ENCODE measurements around the gene GMFB. TPM values are rescaled to one million over a fixed set of nuclear protein-coding genes. Genes with fewer than 3 reads are reported as not detected.
"Not testable (repeated sequence)": the region's sequence is repeated elsewhere in the genome, so short reads cannot be mapped to it uniquely, and the experiment has no call there.

Gene GMFB
- total RNA-seq, 1 donor from 2014 or later, result 136 TPM

GRCh38 chr14:54440873-54441868 is 47.6 kb downstream of the GMFB start, which contains the start of gene CNIH1:
CNIH1 (minus strand) TSS chr14:54441374; CDS start chr14:54441327, 47 bp downstream.
- ATAC-seq (peak; percentile 99), DNase-seq (ENCODE audit: low spot score) (peak; percentile 95)
- intact Hi-C loops (cut with DNase I), result no loop called here

- intact Hi-C loops (cut with DNase I), result no loop called here
- no peak for ATAC-seq
- no peak for DNase-seq (ENCODE audit: low spot score)
These were observed 48.3 kb downstream of the GMFB start for GRCh38 chr14:54440476-54440872.

GRCh38 chr14:54440037-54440436 is 48.7 kb downstream of the GMFB start:
- intact Hi-C loops (cut with DNase I), result no loop called here
- no peak for DNase-seq (ENCODE audit: low spot score)
- no peak for ATAC-seq

GRCh38 chr14:54438703-54439102 is 50.1 kb downstream of the GMFB start:
- no peak for DNase-seq (ENCODE audit: low spot score)
- no peak for ATAC-seq
- intact Hi-C loops (cut with DNase I), result no loop called here

GRCh38 chr14:54437954-54438353 is 50.8 kb downstream of the GMFB start:
- intact Hi-C loops (cut with DNase I); ATAC-seq: not testable (repeated sequence)

DNA sequence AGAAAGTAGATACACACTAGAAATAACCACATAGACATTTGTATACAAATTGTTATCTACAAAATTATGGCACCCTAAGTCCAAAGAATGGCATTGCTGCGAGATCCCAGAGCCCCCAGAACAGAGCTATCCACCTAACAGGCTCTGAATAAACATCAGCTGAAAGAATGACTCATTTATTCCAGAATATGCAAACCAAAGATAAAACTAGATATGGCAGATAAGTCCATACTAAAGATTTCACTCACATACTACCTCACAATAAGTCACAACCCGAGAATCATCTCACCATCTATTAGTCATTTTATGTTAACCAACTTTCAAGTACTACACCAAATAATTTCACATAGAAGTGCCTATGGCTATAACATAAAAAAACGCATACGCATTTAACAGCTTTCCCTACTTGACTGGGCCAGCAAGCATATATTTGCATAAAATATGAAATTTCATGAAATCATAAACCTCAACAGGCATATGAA is 53.2 kb downstream of the GMFB start:
- ATAC-seq (no peak), DNase-seq (ENCODE audit: low spot score) (no peak)
- intact Hi-C loops (cut with DNase I), result no loop called here

More at GRCh38 chr14:54437954-54438353, 50.8 kb downstream of the GMFB start:
- DNase-seq (ENCODE audit: low spot score), result not testable (repeated sequence)

DNA sequence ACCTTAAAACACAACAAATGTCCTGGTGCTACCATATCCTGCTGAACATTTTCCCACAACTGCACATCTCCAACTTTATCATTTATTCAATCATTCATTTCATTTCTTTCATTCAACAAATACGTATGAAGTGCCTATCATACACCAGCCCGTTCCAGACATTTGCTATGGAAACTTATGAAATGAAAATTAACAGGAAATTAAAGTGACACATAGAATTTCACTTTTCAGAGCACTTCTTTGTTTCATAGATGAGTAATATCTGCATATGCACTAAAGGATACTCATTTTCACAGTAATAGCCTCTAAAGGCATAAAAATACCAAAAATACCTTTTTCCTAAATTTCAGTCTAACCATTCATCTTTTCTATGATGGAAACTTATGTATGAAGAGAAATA is 60.3 kb downstream of the GMFB start:
- DNase-seq (ENCODE audit: low spot score), result no peak
- no peak for ATAC-seq
- intact Hi-C loops (cut with DNase I), result no loop called here

- ATAC-seq (no peak), DNase-seq (ENCODE audit: low spot score) (no peak)
- intact Hi-C loops (cut with DNase I), result no loop called here
These were observed 60.9 kb downstream of the GMFB start for GRCh38 chr14:54427871-54428270.

GRCh38 chr14:54425537-54426274 is 63.1 kb downstream of the GMFB start:
- no peak for ATAC-seq
- intact Hi-C loops (cut with DNase I), result no loop called here
- DNase-seq (ENCODE audit: low spot score), result no peak

GRCh38 chr14:54425068-54425467 is 63.7 kb downstream of the GMFB start:
- DNase-seq (ENCODE audit: low spot score), result no peak
- no peak for ATAC-seq
- intact Hi-C loops (cut with DNase I), result no loop called here

Other genes starting within 250 kb of the GMFB start
- gene CDKN3, start 92.0 kb downstream of the GMFB start, total RNA-seq, result 4.1 TPM
- 73.1 TPM for gene CNIH1, start 47.6 kb downstream of the GMFB start, total RNA-seq
- 31.9 TPM for gene CGRRF1, start 20.9 kb upstream of the GMFB start, total RNA-seq
- gene SAMD4A, start 78.1 kb upstream of the GMFB start, total RNA-seq, result 59.2 TPM